Lung (tissue), 12 donors: ENCODE measurements around the gene SLC49A3. TPM values are rescaled to one million over a fixed set of nuclear protein-coding genes. Genes with fewer than 3 reads are reported as not detected.
"Not testable (repeated sequence)": the region's sequence is repeated elsewhere in the genome, so short reads cannot be mapped to it uniquely, and the experiment has no call there.

Experiments used
- ATAC-seq: fragments of 200-7000 bp; cut with Tn5 transposase; one replicate; pipeline ENCODE4 v1.9.1; 2020; ENCODE audit warnings: moderate number of reproducible peaks; ENCODE audit not compliant: insufficient read depth, low FRiP score
- DNase-seq, 3 donors: peaks; one replicate each; pipeline ENCODE4 v3.0.0-alpha.2; 2013 to 2017
- H3K27ac ChIP-seq, 2 donors: one replicate each; pipeline ENCODE4 v1.5.1; 2013; ENCODE audit warnings: mild to moderate bottlenecking in 2 of 2, moderate library complexity in 2 of 2, control low read depth in 1 of 2, inconsistent platforms in 1 of 2, low read depth in 1 of 2, low read length in 1 of 2
- H3K27me3 ChIP-seq, 3 donors: one replicate each; pipeline ENCODE4 v1.5.1; 2013; ENCODE audit warnings: low read length in 2 of 3; ENCODE audit not compliant: control insufficient read depth in 3 of 3, insufficient read depth in 3 of 3
- H3K36me3 ChIP-seq, 4 donors: one replicate each; pipeline ENCODE4 v1.5.1; 2013; ENCODE audit warnings: low read length in 4 of 4, mild to moderate bottlenecking in 1 of 4, moderate library complexity in 1 of 4; ENCODE audit not compliant: control insufficient read depth in 4 of 4, insufficient read depth in 4 of 4
- H3K4me1 ChIP-seq, 5 donors: one replicate each; pipeline ENCODE4 v1.5.1; 2013; ENCODE audit warnings: low read length in 5 of 5, mild to moderate bottlenecking in 2 of 5, moderate library complexity in 1 of 5; ENCODE audit not compliant: control insufficient read depth in 5 of 5, insufficient read depth in 5 of 5
- H3K4me3 ChIP-seq: one replicate; pipeline ENCODE4 v1.5.1; 2013; ENCODE audit warnings: mild to moderate bottlenecking, control low read depth, moderate library complexity
- H3K9ac ChIP-seq, 2 donors: one replicate each; pipeline ENCODE4 v1.5.1; 2013; ENCODE audit warnings: low read length in 2 of 2, control low read depth in 1 of 2; ENCODE audit not compliant: insufficient read depth in 1 of 2
- H3K9me3 ChIP-seq, 4 donors: one replicate each; pipeline ENCODE4 v1.5.1; 2013; ENCODE audit warnings: low read length in 3 of 4, mild to moderate bottlenecking in 1 of 4, moderate library complexity in 1 of 4; ENCODE audit not compliant: control insufficient read depth in 4 of 4, insufficient read depth in 3 of 4
- WGBS, 2 donors: extraction: QIAGEN DNeasy Blood & Tissue Kit; methylation state at CpG; one replicate each; pipeline ENCODE4 v1.1.7; 2013; 5-methylcytosine and 5-hydroxymethylcytosine counted together
- polyA plus RNA-seq, 2 donors: library from polyadenylated mRNA; stranded (reverse); fragments of 200-250 nt; gene quantifications; one replicate each; pipeline ENCODE4 v1.2.1, GENCODE V29; 2013
- total RNA-seq, 2 donors: library from RNA; depleted of rRNA in 1 of 2; stranded (reverse); fragments of >200 nt in 1 of 2; gene quantifications; one replicate each; pipeline ENCODE4 v1.2.1, GENCODE V29; 2014 to 2021
- TF ChIP-seq, protein P1 (sequence below): IDR thresholded peaks from 2 replicates; pipeline ENCODE4 v1.5.1; 2012; ENCODE audit warnings: mild to moderate bottlenecking; ENCODE audit errors: control extremely low read depth, extremely low read depth
- donor health status: control.
- donor health status: control.
- donor health status: Bipolar disorder and iron deficiency.
- donor health status: healthy.
- donor health status: DM: yes; HTN: yes; CAD: no.

Gene SLC49A3
- total and polyA plus RNA-seq, 4 donors: 8.2 to 35.1 (median 17.7) TPM

DNA sequence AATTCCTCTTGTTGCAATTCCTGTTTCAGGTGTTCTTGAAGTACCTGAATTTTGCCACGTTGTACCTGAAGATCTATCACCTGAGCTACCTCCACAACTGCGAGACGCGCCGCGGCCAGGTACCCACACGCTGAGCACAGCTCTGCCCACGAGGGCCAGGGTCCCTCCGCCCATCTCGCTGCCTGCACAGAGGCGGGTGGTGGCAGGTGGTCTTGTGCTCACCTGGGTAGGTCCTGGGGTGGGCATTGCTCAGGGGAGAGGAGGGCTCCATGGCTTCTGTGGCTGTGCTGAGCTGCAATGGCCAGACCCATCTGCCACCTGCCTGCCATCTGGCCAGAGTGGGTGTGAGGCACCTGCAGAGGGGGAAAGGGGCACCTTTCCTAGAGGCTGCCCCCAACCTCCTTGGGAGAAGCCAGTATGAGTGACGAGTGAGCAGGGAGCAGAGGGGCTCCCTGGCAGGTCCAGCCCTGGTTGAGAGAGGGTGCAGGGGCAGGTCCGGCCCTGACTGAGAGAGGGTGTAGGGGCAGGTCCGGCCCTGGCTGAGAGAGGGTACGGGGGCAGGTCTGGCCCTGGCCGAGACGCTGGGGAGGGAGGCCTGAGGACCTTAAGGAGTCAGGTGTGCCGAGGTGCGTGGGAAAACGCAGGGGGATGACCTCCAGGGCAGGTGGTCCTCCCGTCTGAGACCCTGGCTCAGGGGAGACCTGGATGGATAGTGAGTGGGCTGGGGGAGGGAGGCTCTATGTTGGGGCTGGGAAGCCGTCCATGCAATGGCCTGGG, 52.9 kb downstream of the SLC49A3 start:
- TF ChIP-seq, protein P1, sequence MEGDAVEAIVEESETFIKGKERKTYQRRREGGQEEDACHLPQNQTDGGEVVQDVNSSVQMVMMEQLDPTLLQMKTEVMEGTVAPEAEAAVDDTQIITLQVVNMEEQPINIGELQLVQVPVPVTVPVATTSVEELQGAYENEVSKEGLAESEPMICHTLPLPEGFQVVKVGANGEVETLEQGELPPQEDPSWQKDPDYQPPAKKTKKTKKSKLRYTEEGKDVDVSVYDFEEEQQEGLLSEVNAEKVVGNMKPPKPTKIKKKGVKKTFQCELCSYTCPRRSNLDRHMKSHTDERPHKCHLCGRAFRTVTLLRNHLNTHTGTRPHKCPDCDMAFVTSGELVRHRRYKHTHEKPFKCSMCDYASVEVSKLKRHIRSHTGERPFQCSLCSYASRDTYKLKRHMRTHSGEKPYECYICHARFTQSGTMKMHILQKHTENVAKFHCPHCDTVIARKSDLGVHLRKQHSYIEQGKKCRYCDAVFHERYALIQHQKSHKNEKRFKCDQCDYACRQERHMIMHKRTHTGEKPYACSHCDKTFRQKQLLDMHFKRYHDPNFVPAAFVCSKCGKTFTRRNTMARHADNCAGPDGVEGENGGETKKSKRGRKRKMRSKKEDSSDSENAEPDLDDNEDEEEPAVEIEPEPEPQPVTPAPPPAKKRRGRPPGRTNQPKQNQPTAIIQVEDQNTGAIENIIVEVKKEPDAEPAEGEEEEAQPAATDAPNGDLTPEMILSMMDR: no peak
- H3K4me3 ChIP-seq: no peak overlapping the region
- ATAC-seq (no peak), DNase-seq (peak in 1 of 3 donors; percentile 6)
- H3K36me3 ChIP-seq: no peaks in the 10 kb centered on the region
- no peak overlapping the region for H3K9ac ChIP-seq
- WGBS, 2 donors: 85 to 87% methylated on average over 22 of the region's 22 CpGs
- H3K9me3 ChIP-seq: peaks cover 0 to 17% (median 3%) of the 10 kb centered on the region in 4 donors
- no peak overlapping the region for H3K27ac ChIP-seq
- peaks cover 0 to 5% (median 0%) of the 10 kb centered on the region in 3 donors for H3K27me3 ChIP-seq
- no peaks in the 10 kb centered on the region for H3K4me1 ChIP-seq

DNA sequence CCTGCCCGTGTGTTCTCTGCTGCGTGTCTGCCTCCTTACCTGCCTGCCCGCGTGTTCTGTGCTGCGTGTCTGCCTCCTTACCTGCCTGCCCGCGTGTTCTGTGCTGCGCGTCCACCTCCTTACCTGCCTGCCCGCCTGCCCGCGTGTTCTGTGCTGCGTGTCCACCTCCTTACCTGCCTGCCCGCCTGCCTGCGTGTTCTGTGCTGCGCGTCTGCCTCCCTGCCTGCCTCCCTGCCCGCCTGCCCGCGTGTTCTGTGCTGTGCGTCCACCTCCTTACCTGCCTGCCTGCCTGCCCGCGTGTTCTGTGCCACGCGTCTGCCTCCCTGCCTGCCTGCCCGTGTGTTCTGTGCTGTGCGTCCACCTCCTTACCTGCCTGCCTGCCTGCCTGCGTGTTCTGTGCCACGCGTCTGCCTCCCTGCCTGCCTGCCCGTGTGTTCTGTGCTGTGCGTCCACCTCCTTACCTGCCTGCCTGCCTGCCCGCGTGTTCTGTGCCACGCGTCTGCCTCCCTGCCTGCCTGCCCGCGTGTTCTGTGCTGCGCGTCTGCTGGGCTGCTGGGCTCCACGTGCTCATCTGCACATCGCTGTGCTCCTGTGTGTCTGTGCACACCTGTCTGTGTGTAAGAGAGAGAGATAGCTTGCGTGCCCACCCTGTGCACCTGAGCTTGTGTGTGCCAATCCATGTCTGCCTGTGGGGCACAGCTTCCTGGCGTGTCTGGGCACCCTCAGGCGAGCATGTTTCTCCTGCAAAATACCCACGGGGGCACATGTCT, 53.7 kb downstream of the SLC49A3 start:
- H3K36me3 ChIP-seq, DNase-seq, H3K9ac ChIP-seq, H3K27me3 ChIP-seq, H3K4me3 ChIP-seq, ATAC-seq, H3K4me1 ChIP-seq, H3K27ac ChIP-seq: not testable (repeated sequence)
- H3K9me3 ChIP-seq: peaks cover 0 to 19% (median 3%) of the 10 kb centered on the region in 4 donors
- 92% methylated on average over 42 to 46 of the region's 46 CpGs for whole genome bisulfite sequencing, 2 donors

DNA sequence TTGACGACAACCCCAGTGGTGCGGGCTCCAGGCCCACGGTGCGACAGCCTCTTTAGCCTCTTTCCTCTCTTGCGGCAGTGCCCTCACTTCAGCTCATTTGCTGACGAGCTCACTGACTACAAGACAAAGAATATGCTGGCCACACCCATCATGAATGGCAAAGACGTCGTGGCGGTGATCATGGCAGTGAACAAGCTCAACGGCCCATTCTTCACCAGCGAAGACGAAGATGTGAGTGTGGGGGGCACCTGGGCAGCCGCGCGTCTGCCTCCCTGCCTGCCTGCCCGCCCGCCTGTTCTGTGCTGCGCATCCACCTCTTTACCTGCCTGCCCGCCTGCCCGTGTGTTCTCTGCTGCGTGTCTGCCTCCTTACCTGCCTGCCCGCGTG, 54.4 kb downstream of the SLC49A3 start:
- Histone ChIP-seq H3K9ac (no peak overlapping the region), H3K36me3 (no peaks in the 10 kb centered on the region), H3K4me3 (no peak overlapping the region), H3K27ac (no peak overlapping the region), H3K9me3 (peaks cover 0 to 19% (median 3%) of the 10 kb centered on the region in 4 donors), H3K4me1 (no peaks in the 10 kb centered on the region), H3K27me3 (peaks cover 0 to 5% (median 0%) of the 10 kb centered on the region in 3 donors)
- DNase-seq (no peak), ATAC-seq (no peak)
- TF ChIP-seq, protein P1: no peak
- 76 to 85% methylated on average over 23 of the region's 23 CpGs for WGBS, 2 donors

DNA sequence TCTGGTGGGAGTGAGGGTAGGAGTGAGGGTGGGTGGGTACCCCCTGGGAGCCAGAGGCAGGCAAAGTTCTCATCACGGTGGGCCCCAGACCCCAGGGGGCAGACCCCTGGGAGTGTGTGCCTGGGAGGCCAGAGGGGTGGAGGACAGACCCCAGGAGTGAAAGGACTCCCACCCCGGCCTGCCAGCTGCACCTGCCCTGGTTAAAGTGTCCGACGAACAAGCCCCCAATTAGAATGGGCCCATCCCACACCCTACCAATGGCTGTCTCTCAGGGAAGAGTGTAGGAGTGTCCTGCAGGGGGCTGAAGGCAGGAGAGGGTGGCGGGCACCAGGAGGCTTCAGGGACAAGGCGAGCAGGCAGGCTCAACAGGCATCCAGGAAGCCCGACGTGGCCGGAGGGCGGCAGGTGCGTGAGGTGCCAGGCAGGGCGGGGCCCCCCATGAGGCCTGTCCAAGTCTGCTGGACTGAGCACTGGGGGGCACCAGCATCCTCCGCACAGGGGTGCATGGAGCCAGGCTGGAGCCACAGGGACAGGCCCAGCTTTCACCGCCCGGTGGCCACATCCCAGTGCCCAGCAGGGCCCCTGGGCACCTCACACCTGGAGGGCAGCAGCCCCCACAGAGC, 54.9 kb downstream of the SLC49A3 start:
- no peak for ATAC-seq
- Histone ChIP-seq H3K9ac (no peak overlapping the region), H3K36me3 (no peaks in the 10 kb centered on the region), H3K9me3 (peaks cover 0 to 19% (median 3%) of the 10 kb centered on the region in 4 donors), H3K27me3 (peaks cover 0 to 5% (median 3%) of the 10 kb centered on the region in 3 donors), H3K4me1 (no peaks in the 10 kb centered on the region), H3K27ac (no peak overlapping the region), H3K4me3 (no peak overlapping the region)
- 75 to 88% methylated on average over 15 of the region's 15 CpGs for WGBS, 2 donors
- peak in 1 of 3 donors; percentile 10 for DNase-seq
- TF ChIP-seq, protein P1: no peak
